Neural cell (in vitro differentiated cells): Measurements from ENCODE around the gene POLN. TPM values are rescaled to one million over a fixed set of nuclear protein-coding genes. Genes with fewer than 3 reads are reported as not detected.
A peak's percentile ranks its signal among the peaks of the same experiment; 100 is the strongest.

Experiments
- H2AFZ ChIP-seq: fragments of 200-600, 300-800 bp; sonication (generic), shearing (Covaris generic); 2 replicates; pipeline ENCODE4 v1.6.0; 2014; ENCODE audit warnings: low read depth, mild to moderate bottlenecking, antibody characterized with exemption, low read length, moderate library complexity
- H3F3A ChIP-seq: fragments of 200-600 bp; shearing (Covaris generic); 2 replicates; pipeline ENCODE4 v1.6.1; 2016; ENCODE audit warnings: mild to moderate bottlenecking, moderate library complexity, mixed read lengths, antibody characterized with exemption, low read length; ENCODE audit not compliant: insufficient read depth, poor library complexity, severe bottlenecking
- H3K27ac ChIP-seq: fragments of 200-600, 300-800 bp; sonication (generic), shearing (Covaris generic); 2 replicates; pipeline ENCODE4 v1.5.1; 2014; ENCODE audit warnings: mild to moderate bottlenecking, low read length, moderate library complexity
- H3K27me3 ChIP-seq: fragments of 300-800, 200-600 bp; sonication (generic), shearing (Covaris generic); 2 replicates; pipeline ENCODE4 v1.6.0; 2014; ENCODE audit warnings: mild to moderate bottlenecking, low read depth, low read length, moderate library complexity; ENCODE audit not compliant: insufficient read depth
- H3K36me3 ChIP-seq: fragments of 300-800, 200-600 bp; sonication (generic), shearing (Covaris generic); 2 replicates; pipeline ENCODE4 v1.5.1; 2014; ENCODE audit warnings: mild to moderate bottlenecking, antibody characterized with exemption, low read length, moderate library complexity; ENCODE audit not compliant: insufficient read depth
- H3K4me2 ChIP-seq: fragments of 300-800, 200-600 bp; sonication (generic), shearing (Covaris generic); 2 replicates; pipeline ENCODE4 v1.6.0; 2014; ENCODE audit warnings: mild to moderate bottlenecking, low read length
- H3K4me3 ChIP-seq: fragments of 300-800, 200-600 bp; sonication (generic), shearing (Covaris generic); 2 replicates; pipeline ENCODE4 v1.5.1; 2014; ENCODE audit warnings: mild to moderate bottlenecking, low read length, moderate library complexity
- H3K79me2 ChIP-seq: fragments of 200-600 bp; shearing (Covaris generic); replicated peaks from 2 replicates; pipeline ENCODE4 v1.6.0; 2014; ENCODE audit warnings: mild to moderate bottlenecking, low read length, moderate library complexity; ENCODE audit not compliant: insufficient read depth
- H3K9ac ChIP-seq: fragments of 300-800, 200-600 bp; sonication (generic), shearing (Covaris generic); 2 replicates; pipeline ENCODE4 v1.6.1; 2016; ENCODE audit warnings: mild to moderate bottlenecking, low read length, mixed read lengths
- H3K9me2 ChIP-seq: fragments of 200-600 bp; shearing (Covaris generic); 2 replicates; pipeline ENCODE4 v1.6.1; 2016; ENCODE audit warnings: mild to moderate bottlenecking, low read length, mixed read lengths; ENCODE audit not compliant: insufficient read depth
- H3K9me3 ChIP-seq: fragments of 200-600, 300-800 bp; sonication (generic), shearing (Covaris generic); 2 replicates; pipeline ENCODE4 v1.6.1; 2016; ENCODE audit warnings: mild to moderate bottlenecking, mixed run types, low read length, moderate library complexity, mixed read lengths
- H4K20me1 ChIP-seq: fragments of 200-600 bp; shearing (Covaris generic); 2 replicates; pipeline ENCODE4 v1.6.1; 2016; ENCODE audit warnings: mild to moderate bottlenecking, mixed run types; ENCODE audit not compliant: insufficient read depth
- EP300 ChIP-seq: fragments of 450-650 bp; conservative IDR thresholded peaks from 2 replicates; pipeline ENCODE4 v1.6.1; 2014; ENCODE audit warnings: antibody characterized with exemption, mild to moderate bottlenecking, moderate library complexity; ENCODE audit not compliant: poor library complexity, severe bottlenecking
- EZH2 ChIP-seq: fragments of 200-600, 300-800 bp; shearing (Covaris generic), sonication (generic); IDR thresholded peaks from 2 replicates; pipeline ENCODE4 v1.6.1; 2014; ENCODE audit warnings: antibody characterized with exemption, low read length, borderline replicate concordance, mild to moderate bottlenecking; ENCODE audit not compliant: insufficient read depth, poor library complexity, severe bottlenecking
- MXI1 ChIP-seq: fragments of 450-650 bp; conservative IDR thresholded peaks from 2 replicates; pipeline ENCODE4 v1.6.1; 2014; ENCODE audit warnings: antibody characterized with exemption, mild to moderate bottlenecking; ENCODE audit not compliant: poor library complexity, severe bottlenecking
- POLR2AphosphoS5 ChIP-seq: IDR thresholded peaks from 2 replicates; pipeline ENCODE4 v1.6.1; 2012
- RAD21 ChIP-seq: fragments of 450-650 bp; conservative IDR thresholded peaks from 2 replicates; pipeline ENCODE4 v1.6.1; 2014; ENCODE audit warnings: antibody characterized with exemption, mild to moderate bottlenecking, moderate library complexity
- SMC3 ChIP-seq: fragments of 450-650 bp; conservative IDR thresholded peaks from 2 replicates; pipeline ENCODE4 v1.6.1; 2014; ENCODE audit warnings: antibody characterized with exemption, mild to moderate bottlenecking, moderate library complexity; ENCODE audit not compliant: poor library complexity
- TAF1 ChIP-seq: IDR thresholded peaks from 2 replicates; pipeline ENCODE4 v1.6.1; 2012; ENCODE audit warnings: low read depth
- polyA plus RNA-seq: library from polyadenylated mRNA; depleted of rRNA; stranded (reverse); fragments of >200 nt; gene quantifications from 2 replicates; pipeline ENCODE4 v1.2.3, GENCODE V29; 2014
- TF ChIP-seq, protein P1 (sequence below): IDR thresholded peaks from 2 replicates; pipeline ENCODE4 v1.6.1; 2012; ENCODE audit warnings: borderline replicate concordance
- TF ChIP-seq, protein P2 (sequence below): fragments of 450-650 bp; IDR thresholded peaks from 2 replicates; pipeline ENCODE4 v1.5.1; 2014; ENCODE audit warnings: antibody characterized with exemption, mild to moderate bottlenecking, moderate library complexity; ENCODE audit not compliant: poor library complexity, severe bottlenecking

POLN gene
- polyA plus RNA-seq, 1 donor from 2014 or later, result 1.1 TPM

DNA sequence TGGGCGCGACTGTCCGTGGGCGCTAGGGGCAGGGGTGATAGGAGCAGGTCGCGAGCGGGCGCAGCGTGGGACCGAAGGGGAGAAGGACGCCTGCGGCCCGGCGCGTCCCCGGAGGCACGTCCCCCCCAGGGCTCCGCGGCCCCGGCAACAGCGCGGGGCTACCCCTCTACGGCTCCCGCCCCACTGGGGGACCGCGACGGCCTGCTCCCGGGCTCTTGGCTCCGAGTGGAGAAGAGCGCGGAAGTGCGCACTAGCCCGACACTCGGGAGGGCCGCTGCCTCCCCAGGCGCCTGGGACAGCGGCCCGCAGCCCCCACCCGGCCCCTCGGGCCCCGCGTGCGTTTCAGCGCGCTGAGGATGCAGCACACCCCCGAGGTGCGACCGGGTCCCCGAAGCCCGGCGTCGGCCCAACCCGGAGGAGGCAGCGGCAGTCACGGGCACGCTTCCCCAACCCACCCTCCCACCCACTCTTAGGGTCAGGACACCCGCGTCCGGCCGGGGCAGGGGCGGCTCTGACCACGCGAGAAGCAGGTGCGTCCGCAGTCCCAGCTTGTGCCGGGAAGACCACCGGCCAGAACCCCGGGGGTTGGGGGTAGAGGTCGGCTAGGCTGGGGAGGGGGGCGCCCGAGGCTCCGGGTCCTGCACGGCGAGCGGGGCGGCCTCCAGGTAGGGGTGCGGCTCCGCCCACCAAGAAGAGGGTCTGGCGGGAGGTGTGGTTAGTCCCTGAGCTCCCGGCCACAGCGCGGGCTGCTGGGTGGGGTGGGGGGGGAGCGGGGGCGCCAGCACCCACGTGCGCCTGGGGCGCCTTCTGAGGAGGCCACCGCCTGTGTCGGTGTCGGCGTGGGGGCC is 201.3 kb downstream of the POLN start:
- no peaks in the 10 kb centered on the region for H3K36me3 ChIP-seq
- H4K20me1 ChIP-seq, result no peaks in the 10 kb centered on the region
- H3K4me3 ChIP-seq, result peak overlapping the region; percentile 92
- no peak overlapping the region for H3K27ac ChIP-seq
- no peaks in the 10 kb centered on the region for H3K9me3 ChIP-seq
- peak overlapping the region; percentile 76 for H2AFZ ChIP-seq
- no peaks in the 10 kb centered on the region for H3F3A ChIP-seq
- peak overlapping the region; percentile 84 for H3K9ac ChIP-seq
- no peaks in the 10 kb centered on the region for H3K9me2 ChIP-seq
- TF ChIP-seq EZH2 (no peak), RAD21 (no peak)
- H3K4me2 ChIP-seq, result peak overlapping the region; percentile 1
- peaks cover 12% of the 10 kb centered on the region for H3K79me2 ChIP-seq
- peaks cover 20% of the 10 kb centered on the region for H3K27me3 ChIP-seq

DNA sequence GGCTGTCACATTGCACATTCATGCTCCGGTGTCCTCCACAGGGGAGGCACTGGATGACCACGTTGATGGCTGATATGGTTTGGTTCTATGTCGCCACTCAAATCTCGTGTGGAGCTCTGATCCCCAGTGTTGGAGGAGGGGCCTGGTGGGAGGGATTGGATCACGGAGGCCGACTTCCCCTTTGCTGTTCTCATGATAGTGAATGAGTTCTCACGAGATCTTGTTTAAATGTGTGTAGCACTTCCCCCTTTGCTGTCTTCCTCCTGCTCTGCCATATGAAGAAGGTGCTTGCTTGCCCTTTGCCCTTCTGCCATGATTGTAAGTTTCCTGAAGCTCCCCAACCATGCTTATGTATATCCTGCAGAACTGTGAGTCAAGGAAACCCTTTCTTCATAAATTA is 205.1 kb downstream of the POLN start:
- Histone ChIP-seq H3K27me3 (peaks cover 20% of the 10 kb centered on the region), H3K9ac (no peak overlapping the region), H3K79me2 (no peaks in the 10 kb centered on the region), H3K4me2 (no peak overlapping the region), H2AFZ (no peak overlapping the region), H4K20me1 (no peaks in the 10 kb centered on the region), H3K9me2 (no peaks in the 10 kb centered on the region), H3K9me3 (peaks cover 6% of the 10 kb centered on the region), H3K27ac (no peak overlapping the region), H3K4me3 (no peak overlapping the region), H3K36me3 (no peaks in the 10 kb centered on the region), H3F3A (no peaks in the 10 kb centered on the region)
- TF ChIP-seq SMC3, result no peak
- no peak for TF ChIP-seq POLR2AphosphoS5
- no peak for TF ChIP-seq EZH2
- TF ChIP-seq EP300, result no peak
- TF ChIP-seq RAD21, result no peak
- no peak for TF ChIP-seq TAF1
- TF ChIP-seq MXI1, result no peak
- TF ChIP-seq, protein P1, sequence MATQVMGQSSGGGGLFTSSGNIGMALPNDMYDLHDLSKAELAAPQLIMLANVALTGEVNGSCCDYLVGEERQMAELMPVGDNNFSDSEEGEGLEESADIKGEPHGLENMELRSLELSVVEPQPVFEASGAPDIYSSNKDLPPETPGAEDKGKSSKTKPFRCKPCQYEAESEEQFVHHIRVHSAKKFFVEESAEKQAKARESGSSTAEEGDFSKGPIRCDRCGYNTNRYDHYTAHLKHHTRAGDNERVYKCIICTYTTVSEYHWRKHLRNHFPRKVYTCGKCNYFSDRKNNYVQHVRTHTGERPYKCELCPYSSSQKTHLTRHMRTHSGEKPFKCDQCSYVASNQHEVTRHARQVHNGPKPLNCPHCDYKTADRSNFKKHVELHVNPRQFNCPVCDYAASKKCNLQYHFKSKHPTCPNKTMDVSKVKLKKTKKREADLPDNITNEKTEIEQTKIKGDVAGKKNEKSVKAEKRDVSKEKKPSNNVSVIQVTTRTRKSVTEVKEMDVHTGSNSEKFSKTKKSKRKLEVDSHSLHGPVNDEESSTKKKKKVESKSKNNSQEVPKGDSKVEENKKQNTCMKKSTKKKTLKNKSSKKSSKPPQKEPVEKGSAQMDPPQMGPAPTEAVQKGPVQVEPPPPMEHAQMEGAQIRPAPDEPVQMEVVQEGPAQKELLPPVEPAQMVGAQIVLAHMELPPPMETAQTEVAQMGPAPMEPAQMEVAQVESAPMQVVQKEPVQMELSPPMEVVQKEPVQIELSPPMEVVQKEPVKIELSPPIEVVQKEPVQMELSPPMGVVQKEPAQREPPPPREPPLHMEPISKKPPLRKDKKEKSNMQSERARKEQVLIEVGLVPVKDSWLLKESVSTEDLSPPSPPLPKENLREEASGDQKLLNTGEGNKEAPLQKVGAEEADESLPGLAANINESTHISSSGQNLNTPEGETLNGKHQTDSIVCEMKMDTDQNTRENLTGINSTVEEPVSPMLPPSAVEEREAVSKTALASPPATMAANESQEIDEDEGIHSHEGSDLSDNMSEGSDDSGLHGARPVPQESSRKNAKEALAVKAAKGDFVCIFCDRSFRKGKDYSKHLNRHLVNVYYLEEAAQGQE, result no peak
- TF ChIP-seq, protein P2, sequence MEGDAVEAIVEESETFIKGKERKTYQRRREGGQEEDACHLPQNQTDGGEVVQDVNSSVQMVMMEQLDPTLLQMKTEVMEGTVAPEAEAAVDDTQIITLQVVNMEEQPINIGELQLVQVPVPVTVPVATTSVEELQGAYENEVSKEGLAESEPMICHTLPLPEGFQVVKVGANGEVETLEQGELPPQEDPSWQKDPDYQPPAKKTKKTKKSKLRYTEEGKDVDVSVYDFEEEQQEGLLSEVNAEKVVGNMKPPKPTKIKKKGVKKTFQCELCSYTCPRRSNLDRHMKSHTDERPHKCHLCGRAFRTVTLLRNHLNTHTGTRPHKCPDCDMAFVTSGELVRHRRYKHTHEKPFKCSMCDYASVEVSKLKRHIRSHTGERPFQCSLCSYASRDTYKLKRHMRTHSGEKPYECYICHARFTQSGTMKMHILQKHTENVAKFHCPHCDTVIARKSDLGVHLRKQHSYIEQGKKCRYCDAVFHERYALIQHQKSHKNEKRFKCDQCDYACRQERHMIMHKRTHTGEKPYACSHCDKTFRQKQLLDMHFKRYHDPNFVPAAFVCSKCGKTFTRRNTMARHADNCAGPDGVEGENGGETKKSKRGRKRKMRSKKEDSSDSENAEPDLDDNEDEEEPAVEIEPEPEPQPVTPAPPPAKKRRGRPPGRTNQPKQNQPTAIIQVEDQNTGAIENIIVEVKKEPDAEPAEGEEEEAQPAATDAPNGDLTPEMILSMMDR, result no peak
